Loucy (cell line): ENCODE data around the gene SNU13.
"Not testable (repeated sequence)": the region's sequence is repeated elsewhere in the genome, so short reads cannot be mapped to it uniquely, and the experiment has no call there.

Experiments used
- H2AFZ ChIP-seq: fragments of 200-600 bp; sonication (generic); 2 replicates; pipeline ENCODE4 v1.6.0; 2016; ENCODE audit warnings: antibody characterized with exemption, mild to moderate bottlenecking, low read length, moderate library complexity
- H3F3A ChIP-seq: fragments of 200-600 bp; 2 replicates; pipeline ENCODE4 v1.6.0; 2016; ENCODE audit warnings: antibody characterized with exemption, low read depth, mild to moderate bottlenecking
- H3K27me3 ChIP-seq: fragments of 200-600 bp; sonication (generic); 2 replicates; pipeline ENCODE4 v1.6.1; 2014; ENCODE audit warnings: low read length, mild to moderate bottlenecking; ENCODE audit not compliant: insufficient read depth, poor library complexity, severe bottlenecking
- H3K36me3 ChIP-seq: fragments of 200-600 bp; sonication (generic); 2 replicates; pipeline ENCODE4 v1.6.1; 2016; ENCODE audit warnings: low read length; ENCODE audit not compliant: insufficient read depth
- H3K4me1 ChIP-seq: fragments of 200-600 bp; sonication (generic); 2 replicates; pipeline ENCODE4 v1.5.1; 2014; ENCODE audit warnings: low read length, mild to moderate bottlenecking; ENCODE audit not compliant: insufficient read depth, poor library complexity, severe bottlenecking
- H3K4me2 ChIP-seq: fragments of 200-600 bp; sonication (generic); 2 replicates; pipeline ENCODE4 v1.6.0; 2014; ENCODE audit warnings: antibody characterized with exemption, low read length, low read depth, mild to moderate bottlenecking; ENCODE audit not compliant: poor library complexity, severe bottlenecking
- H3K4me3 ChIP-seq: fragments of 200-600 bp; sonication (generic); 2 replicates; pipeline ENCODE4 v1.5.1; 2014; ENCODE audit warnings: low read length, mild to moderate bottlenecking, mixed read lengths; ENCODE audit not compliant: poor library complexity, severe bottlenecking
- H3K79me2 ChIP-seq: fragments of 200-600 bp; sonication (generic); 2 replicates; pipeline ENCODE4 v1.6.1; 2014; ENCODE audit warnings: low read length; ENCODE audit not compliant: insufficient read depth
- H3K9ac ChIP-seq: fragments of 200-600 bp; sonication (generic); 2 replicates; pipeline ENCODE4 v1.6.0; 2014; ENCODE audit warnings: mild to moderate bottlenecking, low read depth, low read length, moderate library complexity; ENCODE audit not compliant: poor library complexity, severe bottlenecking
- H3K9me2 ChIP-seq: fragments of 200-600 bp; sonication (generic); replicated peaks from 2 replicates; pipeline ENCODE4 v1.6.1; 2016; ENCODE audit warnings: low read depth, low read length, mixed read lengths
- H3K9me3 ChIP-seq: fragments of 200-600 bp; sonication (generic); 2 replicates; pipeline ENCODE4 v1.6.1; 2014; ENCODE audit warnings: mild to moderate bottlenecking, antibody characterized with exemption, low read length, low read depth; ENCODE audit not compliant: insufficient read depth
- H4K20me1 ChIP-seq: fragments of 200-600 bp; sonication (generic); 2 replicates; pipeline ENCODE4 v1.6.0; 2014; ENCODE audit warnings: antibody characterized with exemption, low read length, mild to moderate bottlenecking; ENCODE audit not compliant: insufficient read depth, poor library complexity, severe bottlenecking
- EZH2phosphoT487 ChIP-seq: fragments of 200-600 bp; IDR thresholded peaks from 2 replicates; pipeline ENCODE4 v1.6.1; 2018; ENCODE audit warnings: antibody characterized with exemption, mild to moderate bottlenecking, moderate library complexity, borderline replicate concordance
- TF ChIP-seq, protein P1 (sequence below): fragments of 200-600 bp; sonication (generic); conservative IDR thresholded peaks from 2 replicates; pipeline ENCODE4 v1.5.1; 2014; ENCODE audit warnings: mild to moderate bottlenecking, antibody characterized with exemption, low read length

The SNU13 gene

DNA sequence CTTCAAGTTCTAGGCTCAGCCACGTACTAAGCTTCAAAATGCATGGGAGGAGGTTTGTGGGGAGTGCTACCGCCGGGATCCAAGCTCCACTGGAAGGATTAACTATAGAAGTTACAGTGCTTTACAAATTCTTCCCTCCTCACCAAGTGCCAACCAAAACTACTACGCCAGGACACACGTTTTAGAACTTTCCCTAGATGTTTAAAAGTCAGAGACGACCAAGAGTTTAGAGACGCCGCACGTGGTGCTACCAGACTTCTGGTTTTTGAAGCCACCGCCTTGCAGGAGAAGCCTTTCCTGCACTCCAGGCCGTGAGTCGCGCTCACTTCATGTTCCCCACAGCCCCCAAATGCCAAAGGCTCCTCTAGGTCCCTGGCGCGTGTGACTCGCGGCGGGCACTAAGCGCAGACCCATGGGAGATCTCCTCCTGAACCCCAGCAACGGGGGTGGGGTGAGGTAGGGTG is 734 bp downstream of the SNU13 start:
- H4K20me1 ChIP-seq = peaks cover 22% of the 10 kb centered on the region
- peak overlapping the region; percentile 94 for H3K4me3 ChIP-seq
- H3K4me2 ChIP-seq = peak overlapping the region; percentile 79
- H3K27me3 ChIP-seq = no peaks in the 10 kb centered on the region
- peaks cover 13% of the 10 kb centered on the region for H3K4me1 ChIP-seq
- H3K9me2 ChIP-seq = no peaks in the 10 kb centered on the region
- peaks cover 70% of the 10 kb centered on the region for H3K79me2 ChIP-seq
- no peaks in the 10 kb centered on the region for H3K36me3 ChIP-seq
- H3K9me3 ChIP-seq = no peaks in the 10 kb centered on the region
- peak overlapping the region; percentile 77 for H2AFZ ChIP-seq
- peak overlapping the region; percentile 96 for H3K9ac ChIP-seq
- TF ChIP-seq EZH2phosphoT487 = no peak
- TF ChIP-seq, protein P1, sequence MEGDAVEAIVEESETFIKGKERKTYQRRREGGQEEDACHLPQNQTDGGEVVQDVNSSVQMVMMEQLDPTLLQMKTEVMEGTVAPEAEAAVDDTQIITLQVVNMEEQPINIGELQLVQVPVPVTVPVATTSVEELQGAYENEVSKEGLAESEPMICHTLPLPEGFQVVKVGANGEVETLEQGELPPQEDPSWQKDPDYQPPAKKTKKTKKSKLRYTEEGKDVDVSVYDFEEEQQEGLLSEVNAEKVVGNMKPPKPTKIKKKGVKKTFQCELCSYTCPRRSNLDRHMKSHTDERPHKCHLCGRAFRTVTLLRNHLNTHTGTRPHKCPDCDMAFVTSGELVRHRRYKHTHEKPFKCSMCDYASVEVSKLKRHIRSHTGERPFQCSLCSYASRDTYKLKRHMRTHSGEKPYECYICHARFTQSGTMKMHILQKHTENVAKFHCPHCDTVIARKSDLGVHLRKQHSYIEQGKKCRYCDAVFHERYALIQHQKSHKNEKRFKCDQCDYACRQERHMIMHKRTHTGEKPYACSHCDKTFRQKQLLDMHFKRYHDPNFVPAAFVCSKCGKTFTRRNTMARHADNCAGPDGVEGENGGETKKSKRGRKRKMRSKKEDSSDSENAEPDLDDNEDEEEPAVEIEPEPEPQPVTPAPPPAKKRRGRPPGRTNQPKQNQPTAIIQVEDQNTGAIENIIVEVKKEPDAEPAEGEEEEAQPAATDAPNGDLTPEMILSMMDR = no peak
- no peaks in the 10 kb centered on the region for H3F3A ChIP-seq

DNA sequence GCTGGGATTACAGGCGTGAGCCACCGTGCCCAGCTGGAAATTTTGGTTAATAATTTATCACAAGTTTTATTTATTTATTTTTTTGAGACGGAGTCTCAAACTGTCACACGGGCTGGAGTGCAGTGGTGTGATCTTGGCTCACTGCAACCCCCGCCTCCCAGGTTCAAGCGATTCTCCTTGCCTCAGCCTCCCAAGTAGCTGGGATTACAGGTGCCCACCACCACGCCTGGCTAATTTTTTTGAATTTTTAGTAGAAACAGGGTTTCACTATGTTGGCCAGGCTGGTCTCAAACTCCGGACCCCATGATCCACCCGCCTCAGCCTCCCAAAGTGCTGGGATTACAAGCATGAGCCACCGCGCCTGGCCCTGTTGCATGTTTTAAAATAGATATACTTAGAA is 1.8 kb downstream of the SNU13 start:
- H4K20me1 ChIP-seq = peaks cover 26% of the 10 kb centered on the region
- H3K36me3 ChIP-seq, H3K9me3 ChIP-seq, H2AFZ ChIP-seq, H3F3A ChIP-seq, H3K27me3 ChIP-seq, H3K9me2 ChIP-seq: not testable (repeated sequence)
- peak overlapping the region; percentile 94 for H3K4me3 ChIP-seq
- H3K79me2 ChIP-seq = peaks cover 81% of the 10 kb centered on the region
- peak overlapping the region; percentile 96 for H3K9ac ChIP-seq
- peaks cover 13% of the 10 kb centered on the region for H3K4me1 ChIP-seq
- H3K4me2 ChIP-seq = peak overlapping the region; percentile 79

DNA sequence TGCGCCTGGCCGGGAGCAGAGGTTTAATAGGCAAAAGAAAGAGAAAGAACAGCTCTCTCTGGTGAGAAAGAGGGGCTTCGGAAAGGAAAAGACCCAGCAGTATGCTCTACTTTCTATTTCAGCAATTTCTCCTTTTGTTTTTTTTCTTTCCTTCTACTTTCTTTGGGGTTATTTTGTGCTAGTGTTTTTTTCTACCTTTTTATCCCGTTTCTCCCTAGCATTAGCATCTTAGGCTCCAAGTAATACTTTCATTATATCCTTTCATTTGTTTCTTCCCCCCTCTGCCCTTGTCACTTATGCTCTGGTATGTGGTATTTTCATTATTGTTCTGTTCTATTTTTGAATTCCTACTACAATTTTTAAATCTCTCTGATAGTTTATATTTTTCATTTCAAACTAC is 4.5 kb downstream of the SNU13 start:
- peaks cover 42% of the 10 kb centered on the region for H4K20me1 ChIP-seq
- peaks cover 14% of the 10 kb centered on the region; the same call in 1 of the 2 replicates for H3K36me3 ChIP-seq
- H3K9me3 ChIP-seq = no peaks in the 10 kb centered on the region
- no peak overlapping the region for H3K4me3 ChIP-seq
- peaks cover 94% of the 10 kb centered on the region for H3K79me2 ChIP-seq
- no peaks in the 10 kb centered on the region for H3K27me3 ChIP-seq
- H3K9ac ChIP-seq = no peak overlapping the region
- H3K4me2 ChIP-seq = peak overlapping the region; percentile 10
- no peaks in the 10 kb centered on the region for H3F3A ChIP-seq
- no peaks in the 10 kb centered on the region for H3K9me2 ChIP-seq
- H2AFZ ChIP-seq = no peak overlapping the region
- H3K4me1 ChIP-seq = peaks cover 7% of the 10 kb centered on the region
- TF ChIP-seq EZH2phosphoT487 = no peak
- TF ChIP-seq, protein P1 = no peak

DNA sequence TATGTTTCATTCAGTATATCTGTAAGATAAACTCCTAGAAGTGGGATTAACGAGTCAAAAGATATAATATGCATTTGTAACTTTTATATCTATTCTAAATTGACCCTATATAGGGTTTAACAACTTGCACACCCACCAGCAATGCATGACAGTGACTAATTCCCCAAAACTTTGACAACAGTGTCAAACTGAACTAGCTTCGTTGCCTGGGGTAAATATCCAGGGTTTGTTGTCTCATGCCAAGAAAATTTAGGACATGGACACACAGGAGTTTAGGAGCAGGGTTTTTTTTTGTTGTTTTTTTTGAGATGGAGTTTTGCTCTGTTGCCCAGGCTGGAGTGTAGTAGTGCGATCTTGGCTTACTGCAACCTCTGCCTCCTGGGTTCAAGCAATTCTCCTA is 5.1 kb downstream of the SNU13 start:
- no peaks in the 10 kb centered on the region for H3K9me3 ChIP-seq
- H3F3A ChIP-seq = no peaks in the 10 kb centered on the region
- peaks cover 17% of the 10 kb centered on the region; the same call in 1 of the 2 replicates for H3K36me3 ChIP-seq
- H3K9me2 ChIP-seq = no peaks in the 10 kb centered on the region
- no peak overlapping the region for H3K4me3 ChIP-seq
- H3K9ac ChIP-seq = no peak overlapping the region
- peaks cover 91% of the 10 kb centered on the region for H3K79me2 ChIP-seq
- TF ChIP-seq, protein P1 = no peak
- TF ChIP-seq EZH2phosphoT487 = no peak
- no peak overlapping the region for H3K4me2 ChIP-seq
- no peak overlapping the region for H2AFZ ChIP-seq
- H3K27me3 ChIP-seq = no peaks in the 10 kb centered on the region
- peaks cover 7% of the 10 kb centered on the region for H3K4me1 ChIP-seq
- H4K20me1 ChIP-seq = peaks cover 42% of the 10 kb centered on the region
